Parathyroid adenoma (tissue), 2 donors: Measurements from ENCODE around the gene ST6GALNAC3.

Source experiments
- H2AFZ ChIP-seq: fragments of 300-600 bp; sonication (generic); one replicate; pipeline ENCODE4 v1.7.0; 2017; ENCODE audit warnings: antibody characterized with exemption, mild to moderate bottlenecking
- H3K27ac ChIP-seq: fragments of 300-600 bp; sonication (generic); one replicate; pipeline ENCODE4 v1.7.0; 2017
- H3K27me3 ChIP-seq: fragments of 300-600 bp; sonication (generic); one replicate; pipeline ENCODE4 v1.7.0; 2017; ENCODE audit warnings: low read length; ENCODE audit not compliant: control insufficient read depth, insufficient read depth
- H3K36me3 ChIP-seq: fragments of 300-600 bp; sonication (generic); one replicate; pipeline ENCODE4 v1.7.0; 2017; ENCODE audit warnings: low read length; ENCODE audit not compliant: control insufficient read depth, insufficient read depth
- H3K4me1 ChIP-seq: fragments of 300-600 bp; sonication (generic); one replicate; pipeline ENCODE4 v1.7.0; 2017; ENCODE audit warnings: control low read depth
- H3K4me2 ChIP-seq: fragments of 300-600 bp; sonication (generic); one replicate; pipeline ENCODE4 v1.7.0; 2017; ENCODE audit warnings: low read length
- H3K4me3 ChIP-seq: fragments of 300-600 bp; sonication (generic); one replicate; pipeline ENCODE4 v1.7.0; 2017; ENCODE audit warnings: low read depth, low read length
- H3K79me2 ChIP-seq: fragments of 300-600 bp; sonication (generic); one replicate; pipeline ENCODE4 v1.7.0; 2017; ENCODE audit warnings: control low read depth
- H3K9ac ChIP-seq: fragments of 300-600 bp; sonication (generic); one replicate; pipeline ENCODE4 v1.7.0; 2017; ENCODE audit warnings: mild to moderate bottlenecking
- H3K9me3 ChIP-seq: fragments of 300-600 bp; sonication (generic); one replicate; pipeline ENCODE4 v1.7.0; 2017; ENCODE audit warnings: low read length; ENCODE audit not compliant: control insufficient read depth
- TF ChIP-seq, protein P1 (sequence below): fragments of 300-600 bp; sonication (generic); IDR thresholded peaks from one replicate; pipeline ENCODE4 v1.7.0; 2017; ENCODE audit warnings: antibody characterized with exemption, mild to moderate bottlenecking
- donor health status: primary hyperparathyroidism.

The ST6GALNAC3 gene

DNA sequence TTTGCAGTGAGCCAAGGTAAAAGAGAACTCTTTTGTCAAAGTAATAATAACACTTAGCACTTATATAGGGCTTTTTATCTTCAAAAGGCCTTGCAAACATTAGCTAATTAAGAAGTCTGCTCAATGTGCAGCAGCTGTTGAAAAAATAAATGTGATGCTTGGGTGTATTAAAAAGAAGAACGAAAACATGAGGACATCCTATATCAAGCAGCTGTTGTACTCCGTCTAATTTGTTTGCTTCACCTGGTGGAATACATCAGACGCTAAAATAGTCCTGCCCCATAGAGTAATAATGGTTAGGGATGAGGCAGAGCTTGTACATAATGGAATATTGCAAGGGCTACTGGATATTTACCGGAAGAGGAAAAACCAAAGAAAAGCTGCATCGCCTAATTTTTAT is 299.5 kb downstream of the ST6GALNAC3 start:
- Histone ChIP-seq H3K27me3 (no peaks in the 10 kb centered on the region), H2AFZ (no peak overlapping the region), H3K9ac (no peak overlapping the region), H3K36me3 (no peaks in the 10 kb centered on the region), H3K27ac (no peak overlapping the region), H3K4me1 (no peaks in the 10 kb centered on the region), H3K9me3 (no peaks in the 10 kb centered on the region), H3K4me2 (no peak overlapping the region), H3K4me3 (no peak overlapping the region), H3K79me2 (no peaks in the 10 kb centered on the region)
- TF ChIP-seq, protein P1, sequence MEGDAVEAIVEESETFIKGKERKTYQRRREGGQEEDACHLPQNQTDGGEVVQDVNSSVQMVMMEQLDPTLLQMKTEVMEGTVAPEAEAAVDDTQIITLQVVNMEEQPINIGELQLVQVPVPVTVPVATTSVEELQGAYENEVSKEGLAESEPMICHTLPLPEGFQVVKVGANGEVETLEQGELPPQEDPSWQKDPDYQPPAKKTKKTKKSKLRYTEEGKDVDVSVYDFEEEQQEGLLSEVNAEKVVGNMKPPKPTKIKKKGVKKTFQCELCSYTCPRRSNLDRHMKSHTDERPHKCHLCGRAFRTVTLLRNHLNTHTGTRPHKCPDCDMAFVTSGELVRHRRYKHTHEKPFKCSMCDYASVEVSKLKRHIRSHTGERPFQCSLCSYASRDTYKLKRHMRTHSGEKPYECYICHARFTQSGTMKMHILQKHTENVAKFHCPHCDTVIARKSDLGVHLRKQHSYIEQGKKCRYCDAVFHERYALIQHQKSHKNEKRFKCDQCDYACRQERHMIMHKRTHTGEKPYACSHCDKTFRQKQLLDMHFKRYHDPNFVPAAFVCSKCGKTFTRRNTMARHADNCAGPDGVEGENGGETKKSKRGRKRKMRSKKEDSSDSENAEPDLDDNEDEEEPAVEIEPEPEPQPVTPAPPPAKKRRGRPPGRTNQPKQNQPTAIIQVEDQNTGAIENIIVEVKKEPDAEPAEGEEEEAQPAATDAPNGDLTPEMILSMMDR = no peak

DNA sequence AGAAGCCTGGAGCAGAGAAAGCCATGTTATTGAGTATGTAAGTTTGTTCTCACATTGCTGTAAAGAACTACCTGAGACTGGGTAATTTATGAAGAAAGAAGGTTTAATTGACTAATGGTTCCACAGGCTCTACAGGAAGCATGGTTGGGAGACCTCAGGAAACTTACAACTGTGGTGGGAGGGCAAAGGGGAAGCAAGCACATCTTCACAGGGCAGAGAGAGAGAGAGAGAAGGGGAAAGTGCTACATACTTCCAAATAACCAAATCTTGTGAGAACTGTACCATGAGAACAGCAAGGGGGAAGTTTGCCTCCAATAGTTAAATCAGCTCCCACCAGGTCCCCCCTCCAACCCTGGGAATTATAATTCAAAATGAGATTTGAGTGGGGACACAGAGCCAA is 302.7 kb downstream of the ST6GALNAC3 start:
- no peak overlapping the region for H3K27ac ChIP-seq

DNA sequence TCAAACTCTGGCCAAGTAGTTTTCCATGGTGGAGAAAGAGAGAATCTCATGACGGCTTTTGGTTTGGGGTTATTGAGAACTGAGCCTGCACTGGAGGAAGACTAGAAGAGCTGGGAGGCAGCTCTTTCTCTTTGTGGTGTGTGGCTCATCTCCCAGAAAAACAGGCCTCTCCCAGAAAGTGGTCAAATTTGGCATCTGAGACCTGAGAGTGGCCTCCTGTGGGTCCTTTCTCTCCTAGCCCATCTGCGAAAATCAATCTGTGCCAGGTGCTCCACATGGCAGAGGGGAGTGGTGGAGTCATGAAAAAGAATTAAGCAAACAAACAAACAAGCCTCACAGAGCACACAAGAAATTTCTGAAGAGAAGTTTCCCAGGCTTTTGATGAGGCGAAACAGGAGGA is 305.0 kb downstream of the ST6GALNAC3 start:
- Histone ChIP-seq H3K36me3 (no peaks in the 10 kb centered on the region), H2AFZ (no peak overlapping the region), H3K27ac (no peak overlapping the region), H3K9ac (no peak overlapping the region), H3K9me3 (no peaks in the 10 kb centered on the region), H3K79me2 (no peaks in the 10 kb centered on the region), H3K4me1 (no peaks in the 10 kb centered on the region), H3K27me3 (no peaks in the 10 kb centered on the region), H3K4me3 (no peak overlapping the region), H3K4me2 (no peak overlapping the region)
- TF ChIP-seq, protein P1 = no peak

More for the DNA sequence above, 302.7 kb downstream of the ST6GALNAC3 start:
- H3K9ac ChIP-seq = no peak overlapping the region
- no peaks in the 10 kb centered on the region for H3K27me3 ChIP-seq
- H3K4me3 ChIP-seq = no peak overlapping the region
- no peaks in the 10 kb centered on the region for H3K9me3 ChIP-seq
- TF ChIP-seq, protein P1 = no peak
- H3K79me2 ChIP-seq = no peaks in the 10 kb centered on the region
- H3K36me3 ChIP-seq = no peaks in the 10 kb centered on the region
- H3K4me1 ChIP-seq = no peaks in the 10 kb centered on the region
- no peak overlapping the region for H2AFZ ChIP-seq
- H3K4me2 ChIP-seq = no peak overlapping the region

DNA sequence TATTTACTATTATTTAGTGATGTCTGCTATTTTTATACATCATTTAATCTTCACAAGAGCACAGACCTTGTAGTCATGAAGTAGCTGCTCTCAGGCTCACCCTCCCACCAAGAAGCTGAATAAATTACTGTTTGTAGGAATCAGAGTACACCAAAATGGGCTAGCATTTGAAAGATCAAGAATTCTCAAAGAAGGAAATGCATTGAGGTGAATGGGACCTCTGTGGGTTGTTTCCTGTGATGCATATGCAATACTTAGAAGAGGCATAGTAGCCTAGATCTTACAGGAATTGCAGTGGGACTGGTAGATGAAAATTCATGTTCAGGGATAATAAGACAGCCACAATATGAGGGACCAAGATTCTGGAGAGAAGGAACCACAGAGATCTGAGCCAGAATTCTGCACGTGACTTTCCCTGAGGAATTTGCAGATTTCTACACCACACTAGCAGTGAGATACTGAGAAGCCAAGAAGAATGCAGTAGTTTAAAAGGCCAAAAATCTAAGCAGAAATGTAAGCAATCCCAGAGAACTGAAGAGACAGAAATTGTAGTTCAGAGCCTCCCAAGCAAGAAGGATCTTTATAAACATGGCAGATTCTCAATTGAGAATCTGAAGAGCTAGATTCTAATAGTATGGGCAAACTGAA is 307.0 kb downstream of the ST6GALNAC3 start:
- Histone ChIP-seq H3K4me3 (no peak overlapping the region), H3K27ac (no peak overlapping the region), H3K27me3 (no peaks in the 10 kb centered on the region), H3K9ac (no peak overlapping the region), H2AFZ (no peak overlapping the region), H3K36me3 (no peaks in the 10 kb centered on the region), H3K79me2 (no peaks in the 10 kb centered on the region), H3K4me2 (no peak overlapping the region), H3K9me3 (no peaks in the 10 kb centered on the region), H3K4me1 (no peaks in the 10 kb centered on the region)
- TF ChIP-seq, protein P1 = no peak

DNA sequence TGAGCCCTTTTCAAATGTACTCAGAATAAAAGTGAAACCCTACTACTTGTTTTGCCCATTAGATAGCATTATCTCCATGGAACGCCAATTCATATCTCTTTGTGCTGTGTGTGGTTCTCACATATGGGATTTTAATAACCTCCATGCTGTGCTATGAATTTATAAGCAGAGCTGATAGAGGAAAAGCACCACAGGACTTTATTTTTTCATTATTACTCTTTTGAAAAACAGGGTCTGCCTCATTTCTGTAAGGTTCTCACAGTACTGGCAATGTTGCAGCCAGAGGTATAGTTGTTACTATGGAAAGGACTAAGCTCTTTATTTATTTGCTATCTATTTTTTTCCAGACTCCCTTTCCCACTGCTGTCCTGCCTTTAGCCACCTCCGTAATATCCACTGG is 313.7 kb downstream of the ST6GALNAC3 start:
- no peaks in the 10 kb centered on the region for H3K27me3 ChIP-seq
- no peak overlapping the region for H3K27ac ChIP-seq
- H3K9me3 ChIP-seq = no peaks in the 10 kb centered on the region
- no peak overlapping the region for H3K4me2 ChIP-seq
- no peaks in the 10 kb centered on the region for H3K4me1 ChIP-seq
- TF ChIP-seq, protein P1 = no peak
- no peaks in the 10 kb centered on the region for H3K79me2 ChIP-seq
- H3K36me3 ChIP-seq = no peaks in the 10 kb centered on the region
- no peak overlapping the region for H3K4me3 ChIP-seq
- no peak overlapping the region for H3K9ac ChIP-seq
- H2AFZ ChIP-seq = no peak overlapping the region
